ENCODE results near the gene BIRC7.

BIRC7 gene

DNA sequence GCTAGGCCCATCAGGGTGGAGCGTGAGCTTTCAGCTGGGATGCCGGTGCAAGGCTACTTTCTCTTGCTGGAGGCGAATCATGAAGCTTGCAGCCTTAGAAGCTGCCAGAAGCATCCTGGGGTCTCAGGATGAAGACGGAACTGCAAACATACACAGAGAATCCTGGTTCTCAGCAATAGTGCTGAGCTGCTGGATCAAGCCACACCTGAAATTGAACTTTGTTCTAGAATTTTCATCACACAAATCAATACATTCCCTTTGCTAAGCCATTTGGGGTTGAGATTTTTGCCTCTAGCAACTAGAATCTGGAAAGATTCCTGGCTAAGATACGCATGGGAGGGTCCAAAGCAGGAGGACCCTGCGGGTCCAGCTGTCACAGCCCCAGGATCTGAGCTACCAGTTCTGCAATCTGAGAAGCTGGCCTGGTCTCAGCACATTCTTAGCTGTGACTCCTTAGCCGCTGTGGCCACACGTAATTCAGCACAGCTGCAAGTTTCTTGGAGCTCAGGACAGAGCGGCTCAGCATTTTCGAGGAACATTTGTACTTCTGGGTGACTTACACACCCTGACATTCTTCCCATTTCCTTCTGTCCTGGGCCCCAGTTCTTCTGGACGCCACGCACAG lies 30.3 kb downstream of the BIRC7 start:
- no peaks in the 10 kb centered on the region for H3K36me3 Mint-ChIP-seq
- no peak overlapping the region for H3K4me3 Mint-ChIP-seq
- H3K9me3 Mint-ChIP-seq, result no peaks in the 10 kb centered on the region
- no peak for DNase-seq
- H3K4me1 Mint-ChIP-seq, result peaks cover 11% of the 10 kb centered on the region
- peaks cover 57% of the 10 kb centered on the region for H3K27me3 Mint-ChIP-seq
- no peak overlapping the region for H3K27ac Mint-ChIP-seq
- CTCF ChIA-PET, result interaction anchor here (0.8 to 2.8 kb wide), 3 partner anchors 40 to 44 kb away, joined by 3 to 10 read pairs (median 3); no protein-coding TSS in a partner anchor

DNA sequence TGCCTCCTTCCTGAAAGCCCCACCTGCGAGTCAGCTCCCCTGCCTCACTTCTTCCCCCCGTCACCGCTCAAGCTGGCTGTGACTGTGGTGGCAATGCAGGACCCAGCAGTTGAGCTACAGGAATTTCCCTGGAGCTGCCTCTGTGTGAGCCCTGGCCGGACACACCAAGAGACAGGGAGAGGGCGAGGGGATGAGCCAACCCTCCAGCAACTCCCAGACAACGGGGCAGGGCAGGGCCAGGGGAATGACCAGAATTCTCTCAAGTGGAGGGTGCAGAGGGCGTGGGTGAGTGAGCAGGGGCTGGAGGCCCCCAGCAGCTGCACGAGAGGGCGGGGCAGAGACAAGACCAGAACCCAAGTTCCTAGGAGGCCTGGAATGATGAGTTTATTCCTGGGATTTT lies 32.0 kb downstream of the BIRC7 start:
- no peak for DNase-seq
- H3K4me3 Mint-ChIP-seq, result no peak overlapping the region
- no peaks in the 10 kb centered on the region for H3K9me3 Mint-ChIP-seq
- CTCF ChIA-PET, result no interaction called here
- H3K27me3 Mint-ChIP-seq, result peaks cover 52% of the 10 kb centered on the region
- peaks cover 8% of the 10 kb centered on the region for H3K4me1 Mint-ChIP-seq
- no peaks in the 10 kb centered on the region for H3K36me3 Mint-ChIP-seq
- no peak overlapping the region for H3K27ac Mint-ChIP-seq

DNA sequence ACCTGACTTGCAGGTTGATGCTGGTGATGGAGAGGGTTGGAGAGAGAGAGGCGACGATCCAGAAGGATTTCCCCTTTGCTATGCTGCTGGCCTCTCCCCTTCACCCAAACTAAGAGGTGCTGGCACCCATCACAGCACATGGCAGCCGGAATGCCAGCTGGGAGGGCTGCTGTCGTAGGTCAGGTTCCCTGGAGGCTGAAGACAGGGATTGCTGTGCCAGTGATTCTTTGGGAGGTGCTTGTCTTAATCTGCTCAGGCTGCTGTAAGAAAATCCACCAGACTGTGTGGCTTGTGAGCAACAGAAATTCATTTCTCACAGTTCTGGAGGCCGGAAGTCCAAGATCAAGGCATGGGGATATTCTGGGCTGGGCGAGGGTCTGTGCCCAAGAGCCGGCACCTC lies 32.6 kb downstream of the BIRC7 start:
- Mint-ChIP-seq H3K36me3 (no peaks in the 10 kb centered on the region), H3K27ac (no peak overlapping the region), H3K4me1 (peaks cover 6% of the 10 kb centered on the region), H3K27me3 (peaks cover 46% of the 10 kb centered on the region), H3K9me3 (no peaks in the 10 kb centered on the region), H3K4me3 (no peak overlapping the region)
- CTCF ChIA-PET, result no interaction called here
- DNase-seq, result no peak

DNA sequence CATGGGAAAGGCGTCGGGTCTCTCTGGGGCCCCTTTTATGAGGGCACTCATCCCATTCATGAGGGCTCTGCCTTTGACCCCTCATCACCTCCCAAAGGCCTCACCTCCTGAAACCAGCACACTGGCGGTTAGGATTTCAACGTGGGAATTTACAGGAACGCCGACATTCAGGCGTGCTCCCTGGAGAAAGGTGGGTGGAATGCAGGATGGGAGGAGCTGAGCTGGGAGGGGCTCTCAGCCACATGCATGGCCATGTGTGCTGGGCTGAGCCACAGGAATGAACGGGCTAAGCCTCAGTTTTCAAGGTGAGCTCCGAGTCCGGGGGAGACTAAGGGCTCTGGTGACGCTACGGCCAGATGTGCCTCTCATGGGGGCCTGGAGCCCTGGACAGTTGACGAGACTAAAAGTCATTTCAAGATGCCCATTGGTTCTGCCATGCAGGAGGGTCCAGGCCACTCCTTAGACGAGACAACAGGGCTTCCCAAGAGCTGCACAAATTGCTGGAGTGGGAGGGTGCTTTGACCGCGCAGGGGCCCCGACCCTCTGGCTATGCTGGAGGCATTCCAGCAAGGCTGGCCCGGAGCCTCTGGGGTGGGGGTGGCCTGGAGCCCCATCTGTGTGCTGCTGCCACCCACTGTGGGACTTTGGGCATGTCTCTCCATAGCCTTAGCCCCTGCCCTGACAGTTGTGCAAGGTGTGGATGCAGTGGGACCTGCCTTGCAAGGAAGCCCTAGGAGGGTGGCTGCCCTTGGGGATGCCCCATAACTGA lies 33.1 kb downstream of the BIRC7 start:
- Mint-ChIP-seq H3K36me3 (no peaks in the 10 kb centered on the region), H3K27ac (no peak overlapping the region), H3K4me3 (no peak overlapping the region), H3K4me1 (peaks cover 11% of the 10 kb centered on the region), H3K27me3 (peaks cover 45% of the 10 kb centered on the region), H3K9me3 (no peaks in the 10 kb centered on the region)
- no peak for DNase-seq
- CTCF ChIA-PET, result no interaction called here

DNA sequence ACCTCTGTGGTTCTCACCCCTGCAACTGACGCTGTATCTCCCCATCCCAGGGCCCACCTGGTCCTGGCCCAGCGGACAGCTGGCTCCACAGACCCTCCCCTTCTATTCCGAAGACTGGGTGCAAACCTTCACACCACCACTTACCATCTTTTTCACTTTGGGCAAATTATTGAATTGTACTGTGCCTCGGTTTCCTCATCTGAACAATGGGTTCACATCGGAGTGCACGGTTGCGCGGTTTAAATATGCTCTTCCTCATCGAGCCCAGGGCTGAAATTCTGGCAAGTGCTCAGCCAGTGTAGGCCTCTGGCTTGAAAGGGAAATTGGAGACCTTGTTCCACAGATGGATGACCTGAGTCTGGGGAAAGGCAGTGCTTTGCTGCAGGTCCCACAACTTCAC lies 34.0 kb downstream of the BIRC7 start:
- Mint-ChIP-seq H3K9me3 (no peaks in the 10 kb centered on the region), H3K36me3 (no peaks in the 10 kb centered on the region), H3K4me3 (no peak overlapping the region), H3K27me3 (peaks cover 37% of the 10 kb centered on the region), H3K27ac (no peak overlapping the region), H3K4me1 (peaks cover 19% of the 10 kb centered on the region)
- CTCF ChIA-PET, result no interaction called here
- no peak for DNase-seq

DNA sequence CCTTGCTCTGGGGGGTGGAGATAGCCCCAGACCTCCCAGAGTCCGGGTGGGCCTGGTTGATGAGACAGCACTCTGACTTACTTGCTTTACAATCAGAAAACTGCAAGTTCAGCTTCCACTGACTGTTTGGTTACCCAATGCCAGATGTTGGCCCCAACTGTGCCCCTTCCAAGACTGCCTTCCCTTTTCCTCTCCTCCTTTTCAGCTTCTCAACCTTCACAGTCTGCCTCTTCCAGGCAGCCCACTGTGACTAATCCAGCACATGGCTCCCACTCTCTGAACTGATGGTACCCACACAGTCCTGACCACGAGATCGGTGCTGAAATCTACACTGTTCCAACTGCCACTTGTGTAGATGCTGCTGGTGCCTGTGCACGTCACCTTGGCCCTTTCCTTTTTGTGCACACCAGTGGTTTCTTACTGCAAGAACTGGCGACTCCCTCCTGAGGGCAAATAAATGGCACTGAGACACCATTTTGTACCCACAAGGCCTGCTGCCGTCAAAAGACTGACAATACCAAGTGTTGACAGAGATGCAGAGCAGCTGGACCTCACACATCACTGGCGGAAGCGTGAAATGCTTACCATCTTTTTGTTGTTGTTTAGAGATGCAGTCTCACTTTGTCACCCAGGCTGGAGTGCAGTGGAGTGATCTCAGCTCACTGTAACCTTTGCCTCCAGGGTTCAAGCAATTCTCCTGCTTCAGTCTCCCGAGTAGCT lies 35.1 kb downstream of the BIRC7 start:
- H3K27ac Mint-ChIP-seq, result no peak overlapping the region
- peaks cover 26% of the 10 kb centered on the region for H3K4me1 Mint-ChIP-seq
- no peaks in the 10 kb centered on the region for H3K36me3 Mint-ChIP-seq
- CTCF ChIA-PET, result no interaction called here
- H3K9me3 Mint-ChIP-seq, result no peaks in the 10 kb centered on the region
- H3K4me3 Mint-ChIP-seq, result peak overlapping the region; percentile 78
- DNase-seq, result no peak
- peaks cover 29% of the 10 kb centered on the region for H3K27me3 Mint-ChIP-seq

DNA sequence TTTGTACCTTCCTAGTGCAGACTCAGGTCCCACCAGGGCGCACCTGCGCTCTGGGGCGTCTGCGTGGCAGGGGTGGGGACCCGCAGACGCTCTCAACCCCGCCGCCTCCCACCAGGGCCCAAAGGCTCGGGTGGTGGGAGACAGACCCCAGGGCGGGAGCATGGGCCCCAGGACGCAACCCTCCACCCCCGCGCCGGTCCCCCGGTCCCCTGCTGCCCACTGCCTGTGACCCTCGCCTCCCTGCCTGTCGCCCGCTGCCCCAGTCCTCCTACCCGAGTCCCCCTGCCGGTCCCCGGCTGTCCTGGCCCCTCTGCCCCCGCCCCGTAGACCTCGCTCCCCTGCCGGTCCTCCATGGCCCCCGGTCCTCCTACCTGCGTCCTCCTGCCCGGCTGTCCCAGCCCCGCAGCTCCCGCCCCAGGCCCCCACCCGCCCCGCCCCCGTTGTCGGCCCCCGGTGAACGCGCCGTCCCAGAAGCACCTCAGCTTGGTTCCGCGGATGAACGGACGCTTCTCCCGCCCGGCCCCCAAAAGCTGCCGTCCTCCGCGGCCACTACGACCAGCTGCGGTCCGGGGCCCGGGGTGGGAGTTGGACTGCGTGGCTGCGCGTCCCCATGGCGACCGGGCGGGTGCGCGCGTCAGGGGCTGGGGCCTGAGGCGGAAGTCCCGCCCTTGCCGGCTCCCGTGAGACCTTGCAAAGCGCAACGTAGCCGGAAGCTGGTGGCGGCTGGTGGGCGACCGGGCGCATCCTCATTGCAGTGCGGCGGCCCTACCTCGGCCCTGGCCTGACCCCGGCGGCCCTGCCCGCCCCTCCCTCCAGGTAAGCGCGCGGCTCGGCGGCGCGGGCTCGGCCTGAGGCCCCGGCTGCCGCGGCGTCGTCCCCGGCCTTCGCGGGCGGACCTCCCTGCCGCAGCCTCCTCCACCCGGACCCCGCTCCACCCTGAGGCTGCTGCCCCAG lies 36.7 kb downstream of the BIRC7 start, which contains the start of gene ARFGAP1:
TSS of gene ARFGAP1 (plus strand) at position 709 of the 954 bp plus-strand sequence. CDS start 2,768 bp downstream, outside the sequence.
- peak within 1 kb of the TSS; percentile 79 for H3K4me3 Mint-ChIP-seq
- CTCF ChIA-PET, result no interaction called here
- H3K27ac Mint-ChIP-seq, result peak within 1 kb of the TSS; percentile 85
- H3K4me1 Mint-ChIP-seq, result peaks cover 26% of the 10 kb centered on the region
- H3K9me3 Mint-ChIP-seq, result no peaks in the 10 kb centered on the region
- peaks cover 25% of the 10 kb centered on the region for H3K27me3 Mint-ChIP-seq
- peaks cover 1% of the 10 kb centered on the region for H3K36me3 Mint-ChIP-seq
- DNase-seq, result peak; percentile 95

DNA sequence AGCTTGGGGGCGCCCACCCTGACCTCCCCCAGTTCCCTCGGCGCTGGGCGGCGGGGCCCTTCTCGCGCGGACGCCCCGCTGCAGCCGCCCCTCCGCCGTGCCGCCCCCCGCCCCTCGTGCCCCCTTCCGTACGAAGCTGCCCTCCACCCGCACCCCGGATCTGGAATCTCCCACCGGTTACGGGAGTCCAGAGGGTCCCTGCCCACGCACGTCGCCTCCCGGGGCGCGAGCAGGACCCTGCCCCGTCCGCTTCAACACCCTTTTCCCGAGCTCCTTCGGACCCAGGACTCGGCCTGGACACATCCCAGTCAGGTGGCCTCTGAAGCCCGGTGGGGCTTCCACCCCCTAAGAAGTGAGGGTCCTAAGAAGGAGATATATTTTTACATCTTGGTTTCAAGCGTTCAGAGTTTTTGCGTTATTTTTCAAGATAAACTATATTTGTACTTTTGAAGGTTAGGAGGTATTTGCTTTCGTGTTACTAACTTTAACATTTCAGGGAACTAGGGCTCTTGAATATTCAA lies 37.4 kb downstream of the BIRC7 start:
- Mint-ChIP-seq H3K4me3 (peak overlapping the region; percentile 79), H3K27ac (peak overlapping the region; percentile 85), H3K4me1 (peaks cover 26% of the 10 kb centered on the region), H3K36me3 (peaks cover 3% of the 10 kb centered on the region), H3K9me3 (no peaks in the 10 kb centered on the region), H3K27me3 (peaks cover 19% of the 10 kb centered on the region)
- CTCF ChIA-PET, result no interaction called here
- DNase-seq, result no peak

DNA sequence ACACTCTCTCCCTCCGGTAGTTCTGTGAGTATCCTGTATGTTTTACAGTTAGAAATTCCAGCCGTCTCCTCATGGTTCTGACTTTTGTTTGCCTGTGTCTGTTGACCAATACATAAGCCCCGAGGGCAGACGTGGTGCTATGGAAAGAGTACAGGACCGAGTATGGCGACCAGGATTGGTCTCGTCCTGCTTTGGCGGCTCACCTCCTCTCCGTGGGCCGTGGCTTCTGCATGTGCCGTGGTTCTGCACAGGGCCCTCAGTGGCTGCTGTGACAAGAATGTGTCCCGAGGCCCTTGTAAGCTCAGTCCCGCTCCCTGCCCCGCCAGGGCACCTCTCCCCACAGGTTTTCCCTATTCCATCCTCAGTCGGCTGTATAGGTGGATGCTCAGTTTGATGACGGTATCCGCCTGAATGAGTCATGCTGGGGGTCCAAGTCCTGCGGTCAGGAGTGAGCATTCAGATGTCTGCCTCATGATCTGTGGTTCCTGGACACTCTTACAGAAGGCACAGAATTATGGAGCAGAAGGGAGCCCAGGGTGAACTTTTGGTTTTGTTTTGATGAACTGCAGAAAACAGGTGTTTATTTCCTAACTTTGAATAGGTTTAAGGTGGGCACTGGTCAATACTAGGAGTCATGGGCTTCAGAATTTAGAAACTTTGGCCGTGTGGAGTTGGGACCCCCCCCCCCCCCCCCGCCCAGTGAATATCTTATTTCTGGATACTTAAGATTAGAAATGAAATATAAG lies 38.1 kb downstream of the BIRC7 start:
- CTCF ChIA-PET, result no interaction called here
- DNase-seq, result no peak
- H3K27ac Mint-ChIP-seq, result peak overlapping the region; percentile 85
- no peaks in the 10 kb centered on the region for H3K9me3 Mint-ChIP-seq
- H3K36me3 Mint-ChIP-seq, result peaks cover 8% of the 10 kb centered on the region
- peaks cover 26% of the 10 kb centered on the region for H3K4me1 Mint-ChIP-seq
- H3K4me3 Mint-ChIP-seq, result peak overlapping the region; percentile 79
- H3K27me3 Mint-ChIP-seq, result peaks cover 13% of the 10 kb centered on the region

DNA sequence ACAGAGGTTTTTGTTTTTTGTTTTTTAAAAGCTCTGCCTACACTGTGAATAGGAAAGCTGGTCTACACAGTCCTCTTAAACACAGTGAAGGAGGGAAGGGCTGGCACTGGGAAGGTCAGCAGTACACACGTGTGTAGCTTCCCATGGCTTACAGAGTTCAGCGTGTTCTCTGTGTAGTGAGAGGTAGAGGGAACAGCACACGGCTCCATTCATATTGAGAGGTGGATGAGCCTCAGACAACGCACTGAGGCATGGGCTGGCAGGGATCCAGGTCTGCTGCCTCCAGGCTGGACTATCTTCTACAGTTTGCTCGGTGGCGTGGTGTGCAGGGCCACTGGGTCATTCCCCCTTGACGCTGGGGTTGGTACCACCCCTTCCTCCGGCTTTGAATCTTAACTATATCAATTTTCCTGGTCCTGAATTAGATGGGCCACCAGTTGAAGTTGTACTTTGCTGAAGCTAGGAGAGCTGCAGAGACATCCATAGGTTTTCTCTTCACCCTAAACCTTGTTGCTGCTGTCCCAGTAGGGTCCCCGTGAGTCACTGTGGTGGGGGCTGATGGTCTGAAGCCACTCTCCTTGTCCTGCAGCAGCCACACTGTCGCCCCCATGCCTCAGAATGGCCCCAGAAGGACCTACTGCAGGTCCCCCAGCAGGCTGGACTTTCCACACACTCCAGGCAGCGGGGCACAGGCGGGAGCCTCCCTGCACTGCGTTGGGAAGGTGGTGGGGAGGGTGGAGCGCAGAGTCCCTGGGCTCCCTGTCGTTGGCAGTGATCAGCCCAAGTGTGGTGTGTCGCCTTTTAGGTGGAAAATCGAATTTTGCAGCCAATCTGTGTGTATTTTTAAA lies 38.9 kb downstream of the BIRC7 start:
- CTCF ChIA-PET, result no interaction called here

DNA sequence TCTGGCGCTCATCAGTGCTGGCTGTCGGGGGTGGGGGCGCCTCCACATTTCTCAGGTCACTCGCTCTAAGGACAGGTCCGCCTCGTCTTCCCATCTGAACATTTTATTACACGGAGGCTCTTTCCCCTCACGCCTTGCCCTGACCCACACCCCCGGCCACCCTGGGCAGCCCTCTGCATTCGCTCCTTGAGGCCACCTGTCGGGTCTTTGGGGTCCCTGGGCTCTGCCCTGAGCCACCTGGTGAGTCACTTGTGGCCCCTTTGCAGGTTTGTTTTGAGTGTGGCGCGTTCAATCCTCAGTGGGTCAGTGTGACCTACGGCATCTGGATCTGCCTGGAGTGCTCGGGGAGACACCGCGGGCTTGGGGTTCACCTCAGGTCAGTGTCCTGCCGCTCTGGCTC lies 40.1 kb downstream of the BIRC7 start:
- H3K27ac Mint-ChIP-seq, result no peak overlapping the region
- H3K27me3 Mint-ChIP-seq, result peaks cover 9% of the 10 kb centered on the region

More for the DNA sequence above, 38.9 kb downstream of the BIRC7 start:
- H3K36me3 Mint-ChIP-seq, result peaks cover 9% of the 10 kb centered on the region
- H3K27me3 Mint-ChIP-seq, result peaks cover 13% of the 10 kb centered on the region
- H3K27ac Mint-ChIP-seq, result peak overlapping the region; percentile 19
- peak overlapping the region; percentile 51 for H3K4me3 Mint-ChIP-seq
- H3K9me3 Mint-ChIP-seq, result no peaks in the 10 kb centered on the region
- peaks cover 26% of the 10 kb centered on the region for H3K4me1 Mint-ChIP-seq
- DNase-seq, result no peak

DNA sequence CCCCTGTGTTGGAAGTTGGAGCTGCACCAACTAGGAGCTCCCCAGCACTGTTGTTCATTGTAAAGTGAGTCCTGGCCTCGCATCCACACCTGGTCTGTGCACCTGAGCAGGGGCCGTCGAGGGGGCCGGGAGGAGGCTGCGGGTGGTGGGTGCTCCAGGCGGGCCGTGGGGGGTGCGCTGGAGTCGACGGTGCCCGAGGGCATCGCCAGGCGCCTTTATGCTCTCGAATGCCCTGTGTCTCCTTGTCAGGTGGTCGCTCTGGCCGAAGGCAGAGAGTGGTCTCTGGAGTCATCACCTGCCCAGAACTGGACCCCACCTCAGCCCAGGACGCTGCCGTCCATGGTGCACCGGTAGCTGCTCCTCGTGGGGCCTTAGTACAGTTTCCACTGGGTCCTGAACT lies 41.3 kb downstream of the BIRC7 start:
- H3K36me3 Mint-ChIP-seq, result peaks cover 12% of the 10 kb centered on the region
- H3K4me1 Mint-ChIP-seq, result peaks cover 20% of the 10 kb centered on the region

More for the DNA sequence above, 40.1 kb downstream of the BIRC7 start:
- CTCF ChIA-PET, result interaction anchor here (1.3 to 2.0 kb wide), 2 partner anchors 51 to 53 kb away, joined by 3 to 5 read pairs; no protein-coding TSS in a partner anchor
- no peak for DNase-seq
- peaks cover 26% of the 10 kb centered on the region for H3K4me1 Mint-ChIP-seq
- H3K36me3 Mint-ChIP-seq, result peaks cover 12% of the 10 kb centered on the region
- no peaks in the 10 kb centered on the region for H3K9me3 Mint-ChIP-seq
- no peak overlapping the region for H3K4me3 Mint-ChIP-seq

More for the DNA sequence above, 41.3 kb downstream of the BIRC7 start:
- Mint-ChIP-seq H3K27me3 (peaks cover 6% of the 10 kb centered on the region), H3K9me3 (no peaks in the 10 kb centered on the region), H3K27ac (no peak overlapping the region), H3K4me3 (no peak overlapping the region)
- CTCF ChIA-PET, result interaction anchor here (1.3 to 2.0 kb wide), 2 partner anchors 52 to 54 kb away, joined by 3 to 5 read pairs; no protein-coding TSS in a partner anchor
- DNase-seq, result no peak
